Stimulated activated CD8-positive, alpha-beta memory T cell treated with anti-CD3 and anti-CD28 coated beads, Interleukin-15, amount 100 ng/mL, for 4 hours (primary cell): ENCODE results near the gene ZNF865.

Source experiments
- DNase-seq, 2 donors: peaks; one replicate each; pipeline ENCODE4 v3.0.0-alpha.2; 2020; ENCODE audit warnings: low read depth in 2 of 2

Gene ZNF865

GRCh38 chr19:55605207-55605636 is 225 bp upstream of the ZNF865 start:
- peak; percentile 97 to 98 for DNase-seq

- DNase-seq = no peak
These were observed 982 bp downstream of the ZNF865 start for GRCh38 chr19:55606471-55606787.

- DNase-seq = no peak
These were observed 1.4 kb downstream of the ZNF865 start for GRCh38 chr19:55606817-55607216.

GRCh38 chr19:55609326-55609725 is 3.9 kb downstream of the ZNF865 start:
- DNase-seq = no peak

GRCh38 chr19:55611300-55611982 is 6.0 kb downstream of the ZNF865 start:
- DNase-seq = no peak

- DNase-seq = no peak
These were observed 6.7 kb downstream of the ZNF865 start for GRCh38 chr19:55611983-55612645.

- no peak for DNase-seq
These were observed 7.9 kb downstream of the ZNF865 start for GRCh38 chr19:55613396-55613795.

GRCh38 chr19:55613930-55614710 is 8.7 kb downstream of the ZNF865 start:
- DNase-seq = no peak

GRCh38 chr19:55614711-55615542 is 9.5 kb downstream of the ZNF865 start:
- DNase-seq = no peak

GRCh38 chr19:55615543-55616394 is 10.3 kb downstream of the ZNF865 start:
- DNase-seq = no peak

- no peak for DNase-seq
These were observed 11.0 kb downstream of the ZNF865 start for GRCh38 chr19:55616395-55616875.

GRCh38 chr19:55617426-55617825 is 12.0 kb downstream of the ZNF865 start:
- DNase-seq = no peak

- no peak for DNase-seq
These were observed 13.0 kb downstream of the ZNF865 start for GRCh38 chr19:55618426-55618825.

- no peak for DNase-seq
These were observed 13.8 kb downstream of the ZNF865 start for GRCh38 chr19:55619286-55619685.

GRCh38 chr19:55620410-55621204 is 15.2 kb downstream of the ZNF865 start:
- no peak for DNase-seq

GRCh38 chr19:55621205-55621672 is 15.8 kb downstream of the ZNF865 start:
- no peak for DNase-seq

GRCh38 chr19:55621673-55622231 is 16.3 kb downstream of the ZNF865 start:
- no peak for DNase-seq

- no peak for DNase-seq
These were observed 17.0 kb downstream of the ZNF865 start for GRCh38 chr19:55622242-55622969.

GRCh38 chr19:55623130-55623529 is 17.7 kb downstream of the ZNF865 start:
- DNase-seq = no peak
